DND-41 (cell line): ENCODE results near the gene KIFC3.
A peak's percentile ranks its signal among the peaks of the same experiment; 100 is the strongest.

ENCODE experiments used
- ATAC-seq: fragments of 200-7000 bp; cut with Tn5 transposase; 3 replicates; pipeline ENCODE4 v1.9.1; 2021; ENCODE audit warnings: low read depth; ENCODE audit not compliant: insufficient read depth
- DNase-seq: peaks from one replicate; pipeline ENCODE4 v3.0.0-alpha.2; 2020
- H2AFZ ChIP-seq: 2 replicates; pipeline ENCODE4 v1.6.0; 2012; ENCODE audit warnings: low read depth, low read length
- H3K27ac ChIP-seq: 2 replicates; pipeline ENCODE4 v1.5.1; 2012; ENCODE audit warnings: low read length, inconsistent platforms
- H3K27me3 ChIP-seq: fragments of 200-600 bp; sonication (generic); 2 replicates; pipeline ENCODE4 v1.6.0; 2012; ENCODE audit warnings: low read length, mild to moderate bottlenecking, inconsistent platforms; ENCODE audit not compliant: insufficient read depth, poor library complexity
- H3K36me3 ChIP-seq: 2 replicates; pipeline ENCODE4 v1.5.1; 2012; ENCODE audit warnings: low read length, inconsistent platforms; ENCODE audit not compliant: insufficient read depth
- H3K4me1 ChIP-seq: 2 replicates; pipeline ENCODE4 v1.5.1; 2012; ENCODE audit warnings: mild to moderate bottlenecking, low read length; ENCODE audit not compliant: insufficient read depth
- H3K4me2 ChIP-seq: 2 replicates; pipeline ENCODE4 v1.6.0; 2012; ENCODE audit warnings: mild to moderate bottlenecking, moderate library complexity, low read length, inconsistent platforms; ENCODE audit not compliant: insufficient read depth
- H3K4me3 ChIP-seq, 2 experiments: fragments of 200-600 bp in 1 of 2; shearing (Covaris generic) in 1 of 2; 2 replicates each; pipeline ENCODE4 v1.5.1; 2012 to 2016; ENCODE audit warnings: inconsistent platforms in 2 of 2, low read length in 2 of 2, mild to moderate bottlenecking in 2 of 2, low read depth in 1 of 2, moderate library complexity in 1 of 2
- H3K79me2 ChIP-seq: 2 replicates; pipeline ENCODE4 v1.6.0; 2012; ENCODE audit warnings: low read length, inconsistent platforms; ENCODE audit not compliant: insufficient read depth
- H3K9ac ChIP-seq: 2 replicates; pipeline ENCODE4 v1.6.0; 2012; ENCODE audit warnings: low read depth, mild to moderate bottlenecking, inconsistent platforms, low read length, moderate library complexity
- H3K9me3 ChIP-seq: 2 replicates; pipeline ENCODE4 v1.5.1; 2012; ENCODE audit warnings: low read length, moderate library complexity, mild to moderate bottlenecking, inconsistent platforms; ENCODE audit not compliant: insufficient read depth, severe bottlenecking
- H4K20me1 ChIP-seq: 2 replicates; pipeline ENCODE4 v1.6.0; 2012; ENCODE audit warnings: low read length; ENCODE audit not compliant: insufficient read depth
- EZH2 ChIP-seq: IDR thresholded peaks from 3 replicates; pipeline ENCODE4 v1.6.1; 2012; ENCODE audit warnings: borderline replicate concordance, low read depth, mild to moderate bottlenecking, moderate library complexity, low read length, inconsistent platforms; ENCODE audit not compliant: severe bottlenecking
- TF ChIP-seq, protein P1 (sequence below): IDR thresholded peaks from 2 replicates; pipeline ENCODE4 v1.5.1; 2012; ENCODE audit warnings: borderline replicate concordance, low read length, moderate library complexity, mild to moderate bottlenecking; ENCODE audit not compliant: poor library complexity, severe bottlenecking; ENCODE audit errors: extremely low read depth

KIFC3 gene

GRCh38 chr16:57724531-57724930, 77.8 kb downstream of the KIFC3 start:
- DNase-seq (no peak), ATAC-seq (no peak)
- no peak overlapping the region for H3K9ac ChIP-seq
- H3K4me2 ChIP-seq, result no peak overlapping the region
- no peaks in the 10 kb centered on the region for H4K20me1 ChIP-seq
- no peaks in the 10 kb centered on the region for H3K9me3 ChIP-seq
- TF ChIP-seq, protein P1, sequence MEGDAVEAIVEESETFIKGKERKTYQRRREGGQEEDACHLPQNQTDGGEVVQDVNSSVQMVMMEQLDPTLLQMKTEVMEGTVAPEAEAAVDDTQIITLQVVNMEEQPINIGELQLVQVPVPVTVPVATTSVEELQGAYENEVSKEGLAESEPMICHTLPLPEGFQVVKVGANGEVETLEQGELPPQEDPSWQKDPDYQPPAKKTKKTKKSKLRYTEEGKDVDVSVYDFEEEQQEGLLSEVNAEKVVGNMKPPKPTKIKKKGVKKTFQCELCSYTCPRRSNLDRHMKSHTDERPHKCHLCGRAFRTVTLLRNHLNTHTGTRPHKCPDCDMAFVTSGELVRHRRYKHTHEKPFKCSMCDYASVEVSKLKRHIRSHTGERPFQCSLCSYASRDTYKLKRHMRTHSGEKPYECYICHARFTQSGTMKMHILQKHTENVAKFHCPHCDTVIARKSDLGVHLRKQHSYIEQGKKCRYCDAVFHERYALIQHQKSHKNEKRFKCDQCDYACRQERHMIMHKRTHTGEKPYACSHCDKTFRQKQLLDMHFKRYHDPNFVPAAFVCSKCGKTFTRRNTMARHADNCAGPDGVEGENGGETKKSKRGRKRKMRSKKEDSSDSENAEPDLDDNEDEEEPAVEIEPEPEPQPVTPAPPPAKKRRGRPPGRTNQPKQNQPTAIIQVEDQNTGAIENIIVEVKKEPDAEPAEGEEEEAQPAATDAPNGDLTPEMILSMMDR, result no peak
- no peak for TF ChIP-seq EZH2
- no peak overlapping the region for H3K4me3 ChIP-seq
- no peak overlapping the region for H2AFZ ChIP-seq
- no peaks in the 10 kb centered on the region for H3K27me3 ChIP-seq
- no peaks in the 10 kb centered on the region for H3K79me2 ChIP-seq
- no peaks in the 10 kb centered on the region for H3K36me3 ChIP-seq
- no peaks in the 10 kb centered on the region for H3K4me1 ChIP-seq
- no peak overlapping the region for H3K27ac ChIP-seq

GRCh38 chr16:57723170-57723569, 79.1 kb downstream of the KIFC3 start:
- TF ChIP-seq, protein P1, result peak; percentile 9
- TF ChIP-seq EZH2, result no peak

DNA sequence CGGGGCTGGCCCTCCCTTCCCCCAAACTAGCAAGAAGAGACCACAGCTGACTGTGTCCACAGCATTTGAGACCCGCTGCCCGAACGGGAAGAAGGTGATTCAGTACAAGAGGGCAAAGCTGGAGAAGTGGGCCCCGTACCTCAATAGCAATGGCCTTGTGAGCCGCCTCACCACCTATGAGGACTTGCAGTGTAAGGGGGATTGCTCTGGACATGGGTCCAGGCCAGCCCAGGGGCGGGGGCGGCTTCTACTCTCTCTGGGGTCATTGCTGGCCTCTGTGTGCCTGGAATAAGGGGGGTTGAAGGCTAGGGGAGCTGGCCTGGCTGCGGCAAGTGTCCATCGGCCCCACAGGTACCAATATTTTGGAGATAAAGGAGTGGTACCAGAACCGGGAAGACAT, 79.6 kb downstream of the KIFC3 start:
- Histone ChIP-seq H3K79me2 (no peaks in the 10 kb centered on the region), H3K36me3 (no peaks in the 10 kb centered on the region), H3K9me3 (no peaks in the 10 kb centered on the region), H3K4me1 (no peaks in the 10 kb centered on the region), H3K9ac (no peak overlapping the region), H2AFZ (no peak overlapping the region), H3K4me2 (no peak overlapping the region), H3K27ac (no peak overlapping the region), H4K20me1 (no peaks in the 10 kb centered on the region), H3K27me3 (no peaks in the 10 kb centered on the region), H3K4me3 (no peak overlapping the region)
- TF ChIP-seq EZH2, result no peak
- DNase-seq, result no peak
- ATAC-seq, result no peak

More at GRCh38 chr16:57723170-57723569, 79.1 kb downstream of the KIFC3 start:
- no peak overlapping the region for H3K4me2 ChIP-seq
- no peak overlapping the region for H3K4me3 ChIP-seq
- no peaks in the 10 kb centered on the region for H3K27me3 ChIP-seq
- H3K9me3 ChIP-seq, result no peaks in the 10 kb centered on the region
- no peak overlapping the region for H2AFZ ChIP-seq
- DNase-seq (no peak), ATAC-seq (no peak)
- no peaks in the 10 kb centered on the region for H3K36me3 ChIP-seq
- H3K27ac ChIP-seq, result no peak overlapping the region
- H4K20me1 ChIP-seq, result no peaks in the 10 kb centered on the region
- H3K79me2 ChIP-seq, result no peaks in the 10 kb centered on the region
- no peaks in the 10 kb centered on the region for H3K4me1 ChIP-seq
- no peak overlapping the region for H3K9ac ChIP-seq

- H3K4me3 ChIP-seq, result no peak overlapping the region
- H3K4me2 ChIP-seq, result no peak overlapping the region
- H3K9me3 ChIP-seq, result no peaks in the 10 kb centered on the region
- no peaks in the 10 kb centered on the region for H3K36me3 ChIP-seq
- H4K20me1 ChIP-seq, result no peaks in the 10 kb centered on the region
- no peaks in the 10 kb centered on the region for H3K79me2 ChIP-seq
- no peak overlapping the region for H2AFZ ChIP-seq
- TF ChIP-seq, protein P1, result no peak
- no peak for TF ChIP-seq EZH2
- no peaks in the 10 kb centered on the region for H3K4me1 ChIP-seq
- H3K27me3 ChIP-seq, result no peaks in the 10 kb centered on the region
- no peak overlapping the region for H3K27ac ChIP-seq
- no peak overlapping the region for H3K9ac ChIP-seq
- DNase-seq (no peak), ATAC-seq (no peak)
Measured at GRCh38 chr16:57722210-57722499, 80.1 kb downstream of the KIFC3 start.
